Measurements from ENCODE around the gene SPAG16.

SPAG16 gene

DNA sequence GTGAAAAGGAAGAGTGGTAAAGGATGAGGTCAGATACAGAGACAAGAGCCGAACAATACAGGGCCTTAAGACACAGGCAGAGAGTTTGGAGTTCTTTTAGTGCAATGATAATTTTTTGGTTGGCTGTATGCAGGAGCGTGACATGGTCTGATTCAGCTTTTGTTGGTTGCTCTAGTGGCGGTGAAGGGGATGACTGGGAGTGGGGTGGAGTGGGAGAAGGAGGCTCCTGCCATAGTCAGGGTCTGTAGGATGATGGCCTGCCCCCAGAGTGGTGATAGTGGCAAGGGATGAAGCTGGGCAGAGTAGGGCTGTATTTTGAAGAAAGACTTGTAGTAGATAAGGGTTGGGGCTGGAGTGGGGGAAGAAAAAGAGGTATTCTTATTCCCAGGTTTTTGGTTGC lies 820.0 kb downstream of the SPAG16 start:
- 0 out of 2 replicates have a peak overlapping the region, but pooled peaks have one; percentile 51 for H2AFZ ChIP-seq (ENCODE audit: low read depth, low read length)
- H3K4me2 ChIP-seq (ENCODE audit: low read length) = peak overlapping the region; percentile 23; the same call in 1 of the 2 replicates
- H3K4me3 ChIP-seq (ENCODE audit: low read length) = no peak overlapping the region

GRCh38 chr2:214104967-214105366 lies 820.7 kb downstream of the SPAG16 start:
- H3K9ac ChIP-seq (ENCODE audit: low read length) = no peak overlapping the region
- no peaks in the 10 kb centered on the region for H3K27me3 ChIP-seq (ENCODE audit: low read depth, low read length)
- H3K9me3 ChIP-seq (ENCODE audit: insufficient read depth, low read length) = no peaks in the 10 kb centered on the region
- H3K4me3 ChIP-seq (ENCODE audit: low read length) = no peak overlapping the region
- H3K4me1 ChIP-seq (ENCODE audit: low read length) = peaks cover 14% of the 10 kb centered on the region
- H3K4me2 ChIP-seq (ENCODE audit: low read length) = no peak overlapping the region
- no peak overlapping the region for H3K27ac ChIP-seq (ENCODE audit: low read length)
- H3K36me3 ChIP-seq (replicated peaks; ENCODE audit: low read depth, low read length) = no peaks in the 10 kb centered on the region
- no peak overlapping the region for H2AFZ ChIP-seq (ENCODE audit: low read depth, low read length)
- no peaks in the 10 kb centered on the region for H4K20me1 ChIP-seq (ENCODE audit: insufficient read depth, low read length)
- H3K79me2 ChIP-seq (ENCODE audit: low read length) = no peaks in the 10 kb centered on the region
- no peak for TF ChIP-seq CTCF (IDR thresholded peaks at IDR 0.05; ENCODE audit: low read depth, low read length)
- no peak for TF ChIP-seq EZH2phosphoT487 (IDR thresholded peaks at IDR 0.05; ENCODE audit: low read depth)

More for the DNA sequence above, 820.0 kb downstream of the SPAG16 start:
- no peaks in the 10 kb centered on the region for H3K36me3 ChIP-seq (replicated peaks; ENCODE audit: low read depth, low read length)
- H3K9ac ChIP-seq (ENCODE audit: low read length) = no peak overlapping the region
- no peaks in the 10 kb centered on the region for H3K27me3 ChIP-seq (ENCODE audit: low read depth, low read length)
- TF ChIP-seq CTCF (IDR thresholded peaks at IDR 0.05; ENCODE audit: low read depth, low read length) (no peak), EZH2phosphoT487 (IDR thresholded peaks at IDR 0.05; ENCODE audit: low read depth) (no peak)
- H3K4me1 ChIP-seq (ENCODE audit: low read length) = peaks cover 14% of the 10 kb centered on the region
- H3K79me2 ChIP-seq (ENCODE audit: low read length) = no peaks in the 10 kb centered on the region
- H3K27ac ChIP-seq (ENCODE audit: low read length) = no peak overlapping the region
- H4K20me1 ChIP-seq (ENCODE audit: insufficient read depth, low read length) = no peaks in the 10 kb centered on the region
- H3K9me3 ChIP-seq (ENCODE audit: insufficient read depth, low read length) = no peaks in the 10 kb centered on the region

GRCh38 chr2:214107726-214108125 lies 823.5 kb downstream of the SPAG16 start:
- H3K4me1 ChIP-seq (ENCODE audit: low read length) = peaks cover 14% of the 10 kb centered on the region

GRCh38 chr2:214108598-214108997 lies 824.3 kb downstream of the SPAG16 start:
- Histone ChIP-seq H4K20me1 (ENCODE audit: insufficient read depth, low read length) (no peaks in the 10 kb centered on the region), H3K4me1 (ENCODE audit: low read length) (peaks cover 7% of the 10 kb centered on the region), H2AFZ (ENCODE audit: low read depth, low read length) (no peak overlapping the region), H3K79me2 (ENCODE audit: low read length) (no peaks in the 10 kb centered on the region), H3K4me2 (ENCODE audit: low read length) (no peak overlapping the region), H3K27me3 (ENCODE audit: low read depth, low read length) (no peaks in the 10 kb centered on the region), H3K36me3 (replicated peaks; ENCODE audit: low read depth, low read length) (no peaks in the 10 kb centered on the region), H3K27ac (ENCODE audit: low read length) (no peak overlapping the region), H3K4me3 (ENCODE audit: low read length) (no peak overlapping the region), H3K9me3 (ENCODE audit: insufficient read depth, low read length) (no peaks in the 10 kb centered on the region), H3K9ac (ENCODE audit: low read length) (no peak overlapping the region)
- no peak for TF ChIP-seq EZH2phosphoT487 (IDR thresholded peaks at IDR 0.05; ENCODE audit: low read depth)
- no peak for TF ChIP-seq CTCF (IDR thresholded peaks at IDR 0.05; ENCODE audit: low read depth, low read length)

More at GRCh38 chr2:214107726-214108125, 823.5 kb downstream of the SPAG16 start:
- H3K9me3 ChIP-seq (ENCODE audit: insufficient read depth, low read length) = no peaks in the 10 kb centered on the region
- H3K79me2 ChIP-seq (ENCODE audit: low read length) = no peaks in the 10 kb centered on the region
- TF ChIP-seq CTCF (IDR thresholded peaks at IDR 0.05; ENCODE audit: low read depth, low read length) = no peak
- no peak overlapping the region for H3K4me3 ChIP-seq (ENCODE audit: low read length)
- no peak overlapping the region for H3K4me2 ChIP-seq (ENCODE audit: low read length)
- H2AFZ ChIP-seq (ENCODE audit: low read depth, low read length) = no peak overlapping the region
- H3K36me3 ChIP-seq (replicated peaks; ENCODE audit: low read depth, low read length) = no peaks in the 10 kb centered on the region
- no peak overlapping the region for H3K9ac ChIP-seq (ENCODE audit: low read length)
- no peaks in the 10 kb centered on the region for H4K20me1 ChIP-seq (ENCODE audit: insufficient read depth, low read length)
- no peak overlapping the region for H3K27ac ChIP-seq (ENCODE audit: low read length)
- no peaks in the 10 kb centered on the region for H3K27me3 ChIP-seq (ENCODE audit: low read depth, low read length)
